SK-N-SH (cell line): ENCODE measurements around the gene SPEG. TPM values are rescaled to one million over a fixed set of nuclear protein-coding genes. Genes with fewer than 3 reads are reported as not detected.

Source experiments
- CTCF ChIA-PET: fragments of 300-600, 350-600 bp; formaldehyde crosslinking; extraction: SDS; loops from one replicate; lab custom pipeline; 2021; lab: Yijun Ruan, JAX
- POLR2A ChIA-PET: fragments of 350-600 bp; sonication (Branson Sonifier 250); formaldehyde crosslinking; extraction: SDS; loops from one replicate; lab custom pipeline; 2020; ENCODE audit warnings: antibody characterized with exemption, inconsistent platforms; lab: Yijun Ruan, JAX
- DNase-seq: peaks from one replicate; pipeline ENCODE4 v3.0.0; 2012
- H2AFZ ChIP-seq: fragments of 200-600 bp; sonication (generic); 2 replicates; pipeline ENCODE4 v1.8.1; 2016; ENCODE audit warnings: antibody characterized with exemption, mild to moderate bottlenecking, low read depth
- H3F3A ChIP-seq: fragments of 200-600 bp; sonication (generic); replicated peaks from 2 replicates; pipeline ENCODE3; 2016; ENCODE audit warnings: antibody characterized with exemption, mild to moderate bottlenecking; ENCODE audit not compliant: insufficient read depth
- H3K27ac ChIP-seq, 2 experiments: fragments of 200-500 bp in 1 of 2; fragments of 200-600 bp in 1 of 2; sonication (Bioruptor generic) in 1 of 2; sonication (generic), shearing (Covaris generic) in 1 of 2; 2 replicates each; pipeline versions ENCODE4 v1.5.1 to v1.6.1; 2014 to 2016; ENCODE audit warnings: low read depth in 2 of 2, inconsistent platforms in 1 of 2, low read length in 1 of 2, mild to moderate bottlenecking in 1 of 2, mixed read lengths in 1 of 2
- H3K27me3 ChIP-seq: fragments of 200-600 bp; sonication (generic), shearing (Covaris generic); 2 replicates; pipeline ENCODE4 v1.6.1; 2016; ENCODE audit warnings: mixed run types; ENCODE audit not compliant: insufficient read depth
- H3K36me3 ChIP-seq, 2 experiments: fragments of 200-500 bp in 1 of 2; fragments of 200-600 bp in 1 of 2; sonication (Bioruptor generic) in 1 of 2; sonication (generic) in 1 of 2; replicated peaks in 1 of 2; 2 replicates each; pipeline versions ENCODE3 to v1.5.1; 2014 to 2016; ENCODE audit warnings: low read length in 1 of 2, mild to moderate bottlenecking in 1 of 2; ENCODE audit not compliant: insufficient read depth in 2 of 2, control insufficient read depth in 1 of 2
- H3K4me1 ChIP-seq, 2 experiments: fragments of 200-500 bp in 1 of 2; fragments of 200-600 bp in 1 of 2; sonication (Bioruptor generic) in 1 of 2; sonication (generic), shearing (Covaris generic) in 1 of 2; 2 replicates each; pipeline versions ENCODE4 v1.5.1 to v1.6.1; 2014 to 2016; ENCODE audit warnings: low read depth in 1 of 2, low read length in 1 of 2, mixed run types in 1 of 2; ENCODE audit not compliant: insufficient read depth in 2 of 2, control insufficient read depth in 1 of 2
- H3K4me2 ChIP-seq: fragments of 200-600 bp; sonication (generic), shearing (Covaris generic); 2 replicates; pipeline ENCODE4 v1.6.1; 2017; ENCODE audit warnings: mixed run types
- H3K4me3 ChIP-seq, 2 experiments: fragments of 200-500 bp in 1 of 2; fragments of 200-600 bp in 1 of 2; sonication (Bioruptor generic) in 1 of 2; sonication (generic), shearing (Covaris generic) in 1 of 2; 2 replicates each; pipeline versions ENCODE4 v1.5.1 to v1.8.1; 2014 to 2016; ENCODE audit warnings: low read depth in 2 of 2, inconsistent platforms in 1 of 2, low read length in 1 of 2, mild to moderate bottlenecking in 1 of 2, mixed read lengths in 1 of 2, moderate library complexity in 1 of 2
- H3K79me2 ChIP-seq: fragments of 200-600 bp; sonication (generic); 2 replicates; pipeline ENCODE4 v1.8.1; 2017; ENCODE audit warnings: mild to moderate bottlenecking; ENCODE audit not compliant: insufficient read depth
- H3K9ac ChIP-seq: fragments of 200-600 bp; sonication (generic); 2 replicates; pipeline ENCODE4 v1.6.1; 2017; ENCODE audit warnings: mixed run types
- H3K9me2 ChIP-seq: fragments of 200-600 bp; sonication (generic); 2 replicates; pipeline ENCODE4 v1.6.1; 2017; ENCODE audit warnings: mixed run types
- H3K9me3 ChIP-seq: fragments of 200-600 bp; sonication (generic); 2 replicates; pipeline ENCODE4 v1.6.1; 2017; ENCODE audit warnings: mixed run types, mild to moderate bottlenecking, moderate library complexity
- H4K20me1 ChIP-seq: fragments of 200-600 bp; sonication (generic); 2 replicates; pipeline ENCODE4 v1.6.1; 2017; ENCODE audit warnings: mild to moderate bottlenecking, mixed run types; ENCODE audit not compliant: insufficient read depth
- ELF1 ChIP-seq: IDR thresholded peaks from 2 replicates; pipeline ENCODE4 v1.4.0; 2012
- FOXJ3 ChIP-seq: sonication (generic); formaldehyde crosslinking; IDR thresholded peaks from 2 replicates; pipeline ENCODE4 v1.5.1; 2020; ENCODE audit warnings: mild to moderate bottlenecking, missing genetic modification reagents
- FOXM1 ChIP-seq: IDR thresholded peaks from 2 replicates; pipeline ENCODE4 v1.4.0; 2012; ENCODE audit warnings: low read depth, mild to moderate bottlenecking
- GABPA ChIP-seq: IDR thresholded peaks from 2 replicates; pipeline ENCODE4 v1.4.0; 2012; ENCODE audit warnings: low read depth, mild to moderate bottlenecking
- GATA2 ChIP-seq: sonication (generic); formaldehyde crosslinking; IDR thresholded peaks from 2 replicates; pipeline ENCODE4 v1.5.0; 2020; ENCODE audit warnings: mild to moderate bottlenecking, missing genetic modification reagents
- MAX ChIP-seq: IDR thresholded peaks from 2 replicates; pipeline ENCODE4 v1.4.0; 2012; ENCODE audit warnings: low read depth
- MXI1 ChIP-seq: IDR thresholded peaks from 2 replicates; pipeline ENCODE4 v1.6.1; 2012; ENCODE audit warnings: mild to moderate bottlenecking, low read depth, low read length, improper control_type of control experiment
- REST ChIP-seq: IDR thresholded peaks from 2 replicates; pipeline ENCODE4 v1.6.1; 2012; ENCODE audit warnings: mild to moderate bottlenecking, low read depth, low read length, moderate library complexity
- RFX5 ChIP-seq: IDR thresholded peaks from 2 replicates; pipeline ENCODE4 v1.6.1; 2012; ENCODE audit warnings: mild to moderate bottlenecking, improper control_type of control experiment, low read length
- WGBS: methylation state at CpG from one replicate; pipeline ENCODE4 v1.1.6; 2017; ENCODE audit warnings: low lambda C conversion rate; 5-methylcytosine and 5-hydroxymethylcytosine counted together
- polyA plus RNA-seq, 3 experiments: library from polyadenylated mRNA; depleted of rRNA; stranded (reverse); fragments of >200 nt; gene quantifications; 2 replicates each; pipeline ENCODE4 v1.2.3, GENCODE V29; 2012

The SPEG gene
- polyA plus RNA-seq, 1 of the 3 experiments (the other 2 are of a cell fraction), result 107 TPM

DNA sequence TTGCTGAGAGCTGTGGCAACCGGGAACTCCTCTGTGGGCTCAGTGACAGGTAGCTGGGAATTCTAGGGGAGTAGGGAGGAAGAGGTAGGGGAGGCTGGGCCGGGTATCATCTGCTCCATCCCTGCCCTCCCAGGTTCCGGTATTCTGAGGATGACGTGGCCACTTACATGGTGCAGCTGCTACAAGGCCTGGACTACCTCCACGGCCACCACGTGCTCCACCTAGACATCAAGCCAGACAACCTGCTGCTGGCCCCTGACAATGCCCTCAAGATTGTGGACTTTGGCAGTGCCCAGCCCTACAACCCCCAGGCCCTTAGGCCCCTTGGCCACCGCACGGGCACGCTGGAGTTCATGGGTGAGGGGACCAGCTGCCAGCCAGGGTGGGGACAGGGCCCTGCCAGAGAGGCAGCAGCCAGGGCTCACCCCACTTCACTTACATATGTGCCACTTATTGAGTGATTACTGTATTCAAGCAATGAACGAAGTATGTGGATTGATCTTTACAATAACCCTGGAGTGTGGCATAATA, 56.0 kb downstream of the SPEG start:
- Histone ChIP-seq H3K4me2 (no peak overlapping the region), H3K27me3 (no peaks in the 10 kb centered on the region), H3K79me2 (no peaks in the 10 kb centered on the region), H3K4me1 (peaks cover 2 to 20% of the 10 kb centered on the region in 2 experiments; a peak in 2 of 4 replicates)
- CTCF ChIA-PET, result interaction anchor here (1.1 to 62.1 kb wide), 7 partner anchors 4 to 87 kb away, joined by 3 to 2824 read pairs (median 8); partner anchors contain the start of genes ASIC4, CHPF, GMPPA and TMEM198
- no peak for TF ChIP-seq ELF1
- no peak for TF ChIP-seq MXI1
- no peak for TF ChIP-seq FOXJ3
- no peak for TF ChIP-seq FOXM1
- TF ChIP-seq GABPA, result no peak
- TF ChIP-seq MAX, result no peak
- TF ChIP-seq GATA2 (CRISPR knock-in tag), result no peak
- no peak for TF ChIP-seq RFX5
- TF ChIP-seq REST, result no peak
- TF ChIP-seq, all 33 proteins: peak for 0
- no peaks in the 10 kb centered on the region for H3K9me3 ChIP-seq
- no peak overlapping the region for H2AFZ ChIP-seq
- no peak for DNase-seq
- no peak overlapping the region for H3K9ac ChIP-seq
- H3K9me2 ChIP-seq, result no peaks in the 10 kb centered on the region
- POLR2A ChIA-PET, result interaction anchor here (1.4 kb wide), 1 partner anchor 36 kb away, joined by 4 read pairs; no protein-coding TSS in a partner anchor
- H3K27ac ChIP-seq, result no peak overlapping the region
- no peak overlapping the region for H3K4me3 ChIP-seq
- H3F3A ChIP-seq, result no peaks in the 10 kb centered on the region
- H4K20me1 ChIP-seq, result no peaks in the 10 kb centered on the region
- 82% methylated on average over 3 of the region's 10 CpGs for WGBS
- peaks cover 6 to 23% of the 10 kb centered on the region in 2 experiments for H3K36me3 ChIP-seq

GRCh38 chr2:219491278-219491963, 56.8 kb downstream of the SPEG start:
- Histone ChIP-seq H3K36me3 (peaks cover 6 to 23% of the 10 kb centered on the region in 2 experiments), H3F3A (no peaks in the 10 kb centered on the region), H3K9ac (no peak overlapping the region), H3K27me3 (no peaks in the 10 kb centered on the region), H3K4me2 (no peak overlapping the region), H3K9me3 (no peaks in the 10 kb centered on the region), H2AFZ (no peak overlapping the region), H3K9me2 (no peaks in the 10 kb centered on the region), H4K20me1 (no peaks in the 10 kb centered on the region), H3K27ac (no peak overlapping the region), H3K79me2 (no peaks in the 10 kb centered on the region), H3K4me3 (no peak overlapping the region), H3K4me1 (peaks cover 3 to 24% of the 10 kb centered on the region in 2 experiments; a peak in 2 of 4 replicates)
- WGBS, result 86% methylated on average over 14 of the region's 14 CpGs
- no peak for TF ChIP-seq RFX5
- no peak for DNase-seq
- ChIA-PET CTCF (interaction anchor here (1.1 to 62.1 kb wide), 8 partner anchors 3 to 196 kb away, joined by 3 to 2824 read pairs (median 6); partner anchors contain the start of genes ASIC4, CHPF, GMPPA and TMEM198), POLR2A (interaction anchor here (1.0 to 2.0 kb wide), 5 partner anchors 9 to 35 kb away, joined by 3 to 8 read pairs (median 4); no protein-coding TSS in a partner anchor)
